GM23338 (cell line): ENCODE measurements around the gene GNPTG. TPM values are rescaled to one million over a fixed set of nuclear protein-coding genes. Genes with fewer than 3 reads are reported as not detected.

Source experiments
- ATAC-seq: fragments of 200-7000 bp; cut with Tn5 transposase; 3 replicates; pipeline ENCODE4 v1.9.1; 2020
- DNase-seq: peaks from one replicate; pipeline ENCODE4 v3.0.0-alpha.2; 2015; ENCODE audit warnings: low spot score
- H2AFZ ChIP-seq: fragments of 200-600 bp; sonication (generic); 2 replicates; pipeline ENCODE4 v1.8.0; 2016; ENCODE audit warnings: antibody characterized with exemption, mild to moderate bottlenecking, moderate library complexity
- H3F3A ChIP-seq: fragments of 200-600 bp; sonication (generic); replicated peaks from 2 replicates; pipeline ENCODE4 v1.8.0; 2017; ENCODE audit warnings: antibody characterized with exemption, mixed run types, low read depth
- H3K27ac ChIP-seq: fragments of 200-600 bp; sonication (generic); 2 replicates; pipeline ENCODE4 v1.6.1; 2016; ENCODE audit warnings: low read depth
- H3K27me3 ChIP-seq: fragments of 200-600 bp; sonication (generic); 2 replicates; pipeline ENCODE4 v1.8.0; 2016; ENCODE audit warnings: mild to moderate bottlenecking, mixed run types, moderate library complexity; ENCODE audit not compliant: insufficient read depth
- H3K36me3 ChIP-seq: fragments of 200-600 bp; sonication (generic); 2 replicates; pipeline ENCODE4 v1.8.0; 2016; ENCODE audit warnings: mild to moderate bottlenecking; ENCODE audit not compliant: insufficient read depth
- H3K4me1 ChIP-seq: fragments of 200-600 bp; sonication (generic); 2 replicates; pipeline ENCODE4 v1.8.0; 2016; ENCODE audit warnings: mild to moderate bottlenecking, moderate library complexity; ENCODE audit not compliant: insufficient read depth
- H3K4me2 ChIP-seq: fragments of 200-600 bp; sonication (generic); 2 replicates; pipeline ENCODE4 v1.7.1; 2017; ENCODE audit warnings: mixed run types
- H3K4me3 ChIP-seq: fragments of 200-600 bp; sonication (generic); 2 replicates; pipeline ENCODE4 v1.6.1; 2016; ENCODE audit warnings: mixed run types
- H3K79me2 ChIP-seq: fragments of 200-600 bp; sonication (generic); replicated peaks from 2 replicates; pipeline ENCODE4 v1.8.0; 2017; ENCODE audit warnings: mild to moderate bottlenecking; ENCODE audit not compliant: insufficient read depth
- H3K9me2 ChIP-seq: fragments of 200-600 bp; sonication (generic); 2 replicates; pipeline ENCODE4 v1.8.0; 2017; ENCODE audit not compliant: insufficient read depth
- H4K20me1 ChIP-seq: fragments of 200-600 bp; sonication (generic); replicated peaks from 2 replicates; pipeline ENCODE4 v1.8.0; 2017; ENCODE audit warnings: mild to moderate bottlenecking; ENCODE audit not compliant: insufficient read depth
- H3K27ac Mint-ChIP-seq: 2 replicates; pipeline ENCODE4 v1.8.0; 2020; ENCODE audit warnings: inconsistent platforms, mild to moderate bottlenecking, moderate library complexity, mixed read lengths
- H3K27me3 Mint-ChIP-seq: 3 replicates; pipeline ENCODE4 v1.8.0; 2022; ENCODE audit warnings: low read depth, mild to moderate bottlenecking, moderate library complexity, mixed read lengths, inconsistent platforms; ENCODE audit not compliant: insufficient read depth, poor library complexity
- H3K36me3 Mint-ChIP-seq: 3 replicates; pipeline ENCODE4 v1.8.0; 2021; ENCODE audit warnings: low read depth, mild to moderate bottlenecking, inconsistent platforms, moderate library complexity, mixed read lengths
- H3K4me1 Mint-ChIP-seq: 3 replicates; pipeline ENCODE4 v1.8.0; 2020; ENCODE audit warnings: mild to moderate bottlenecking, inconsistent platforms, mixed read lengths
- H3K4me3 Mint-ChIP-seq: 3 replicates; pipeline ENCODE4 v1.8.0; 2021; ENCODE audit warnings: moderate library complexity, mild to moderate bottlenecking, inconsistent platforms, mixed read lengths
- H3K9me3 Mint-ChIP-seq: 3 replicates; pipeline ENCODE4 v1.8.0; 2020; ENCODE audit warnings: moderate library complexity, mild to moderate bottlenecking, inconsistent platforms, mixed read lengths
- EZH2 ChIP-seq: fragments of 200-600 bp; sonication (generic); IDR thresholded peaks from one replicate; pipeline ENCODE4 v1.8.0; 2017; ENCODE audit warnings: antibody characterized with exemption, mild to moderate bottlenecking, low read depth; ENCODE audit not compliant: unreplicated experiment
- POLR2AphosphoS5 ChIP-seq: IDR thresholded peaks from 2 replicates; pipeline ENCODE4 v1.6.1; 2016; ENCODE audit warnings: antibody characterized with exemption, low read depth
- STAT1 ChIP-seq: IDR thresholded peaks from one replicate; pipeline ENCODE4 v1.6.1; 2016; ENCODE audit warnings: antibody characterized with exemption; ENCODE audit not compliant: unreplicated experiment
- ZNF114 ChIP-seq: fragments of 250-450 bp; sonication (Bioruptor Pico); IDR thresholded peaks from 2 replicates; pipeline ENCODE4 v1.5.0; 2020; ENCODE audit warnings: mild to moderate bottlenecking, moderate library complexity
- polyA plus RNA-seq: library from polyadenylated mRNA; unstranded; fragments of >200 nt; fragmentation: Nextera tagmentation; extraction: Ambion mirVana; gene quantifications from 2 replicates; pipeline ENCODE4 v1.2.1, GENCODE V29; 2016
- total RNA-seq: library from RNA; depleted of rRNA; stranded (reverse); fragments of >200 nt; shearing (Covaris generic); gene quantifications from 2 replicates; pipeline ENCODE4 v1.2.3, GENCODE V29; 2014
- TF ChIP-seq, protein P1 (sequence below), 2 experiments: fragments of 200-600 bp in 1 of 2; sonication (generic) in 1 of 2; conservative IDR thresholded peaks; 2 replicates each; pipeline versions ENCODE4 v1.5.1 to v1.6.1; 2016 to 2017; ENCODE audit warnings: antibody characterized with exemption in 2 of 2, low read depth in 2 of 2, mild to moderate bottlenecking in 2 of 2, moderate library complexity in 1 of 2
- TF ChIP-seq, protein P2 (sequence below): fragments of 250-450 bp; sonication (Bioruptor Pico); IDR thresholded peaks from 2 replicates; pipeline ENCODE4 v1.5.0; 2020; ENCODE audit warnings: mild to moderate bottlenecking, moderate library complexity

GNPTG gene
- total and polyA plus RNA-seq, 2 experiments from 2014 or later: 23.3 to 41.0 TPM

DNA sequence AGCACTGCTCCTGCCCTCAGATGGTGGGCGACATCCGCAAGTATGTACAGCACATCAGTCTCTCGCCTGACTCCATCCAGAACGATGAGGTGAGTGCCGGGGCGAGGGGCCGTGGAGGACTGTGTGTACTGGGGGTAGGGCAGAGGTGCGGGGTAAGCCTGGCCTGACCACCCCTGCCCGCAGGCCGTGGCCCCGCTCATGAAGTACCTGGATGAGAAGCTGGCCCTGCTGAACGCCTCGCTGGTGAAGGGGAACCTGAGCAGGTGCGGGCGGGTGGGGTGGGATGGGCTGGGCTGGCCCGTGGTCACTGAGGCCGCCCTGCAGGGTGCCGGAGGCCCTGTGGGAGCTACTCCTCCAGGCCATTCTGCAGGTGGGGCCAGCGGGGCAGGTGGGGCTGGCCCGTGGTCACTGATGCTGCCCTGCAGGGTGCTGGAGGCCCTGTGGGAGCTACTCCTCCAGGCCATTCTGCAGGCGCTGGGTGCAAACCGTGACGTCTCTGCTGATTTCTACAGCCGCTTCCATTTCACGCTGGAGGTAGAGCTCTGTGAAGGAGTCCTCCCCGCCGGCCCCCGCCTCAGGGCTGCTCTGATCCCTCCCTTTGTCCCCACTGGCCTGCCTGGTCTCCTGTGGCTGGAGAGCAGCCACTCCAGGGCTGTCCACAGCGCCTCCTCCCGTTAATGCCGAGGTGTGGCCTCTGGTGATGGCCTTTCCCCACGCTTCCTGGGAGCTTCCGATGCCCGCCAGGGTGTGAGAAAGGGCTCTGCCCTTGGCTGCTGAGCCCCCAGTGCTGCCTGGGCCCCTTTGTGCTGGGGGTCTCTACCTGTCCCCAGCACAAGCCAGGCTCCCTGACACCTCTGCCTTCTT lies 5.1 kb upstream of the GNPTG start:
- H3K9me2 ChIP-seq: no peaks in the 10 kb centered on the region
- H3K4me1 ChIP-seq: no peaks in the 10 kb centered on the region; the same call in 1 of the 2 replicates
- no peak for TF ChIP-seq POLR2AphosphoS5
- TF ChIP-seq, protein P1, sequence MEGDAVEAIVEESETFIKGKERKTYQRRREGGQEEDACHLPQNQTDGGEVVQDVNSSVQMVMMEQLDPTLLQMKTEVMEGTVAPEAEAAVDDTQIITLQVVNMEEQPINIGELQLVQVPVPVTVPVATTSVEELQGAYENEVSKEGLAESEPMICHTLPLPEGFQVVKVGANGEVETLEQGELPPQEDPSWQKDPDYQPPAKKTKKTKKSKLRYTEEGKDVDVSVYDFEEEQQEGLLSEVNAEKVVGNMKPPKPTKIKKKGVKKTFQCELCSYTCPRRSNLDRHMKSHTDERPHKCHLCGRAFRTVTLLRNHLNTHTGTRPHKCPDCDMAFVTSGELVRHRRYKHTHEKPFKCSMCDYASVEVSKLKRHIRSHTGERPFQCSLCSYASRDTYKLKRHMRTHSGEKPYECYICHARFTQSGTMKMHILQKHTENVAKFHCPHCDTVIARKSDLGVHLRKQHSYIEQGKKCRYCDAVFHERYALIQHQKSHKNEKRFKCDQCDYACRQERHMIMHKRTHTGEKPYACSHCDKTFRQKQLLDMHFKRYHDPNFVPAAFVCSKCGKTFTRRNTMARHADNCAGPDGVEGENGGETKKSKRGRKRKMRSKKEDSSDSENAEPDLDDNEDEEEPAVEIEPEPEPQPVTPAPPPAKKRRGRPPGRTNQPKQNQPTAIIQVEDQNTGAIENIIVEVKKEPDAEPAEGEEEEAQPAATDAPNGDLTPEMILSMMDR (conservative IDR thresholded peaks at IDR 0.05; ENCODE audit: low read depth in 2 of 2): peak in 1 of 2 experiments; percentile 47; a peak in 2 of 4 replicates
- no peak for DNase-seq
- H3K79me2 ChIP-seq: 0 out of 2 replicates have a peak, but pooled peaks cover 4% of the 10 kb centered on the region
- H3K4me3 ChIP-seq: no peak overlapping the region
- peaks cover 27% of the 10 kb centered on the region for H3K27me3 Mint-ChIP-seq
- H3K27ac ChIP-seq: no peak overlapping the region
- no peak overlapping the region for H3K27ac Mint-ChIP-seq
- peaks cover 4% of the 10 kb centered on the region; the same call in 1 of the 3 replicates for H3K36me3 Mint-ChIP-seq
- peaks cover 4% of the 10 kb centered on the region; the same call in 1 of the 2 replicates for H4K20me1 ChIP-seq
- H3K27me3 ChIP-seq: no peaks in the 10 kb centered on the region
- H2AFZ ChIP-seq: no peak overlapping the region
- H3K9me3 Mint-ChIP-seq: no peaks in the 10 kb centered on the region; the same call in 2 of the 3 replicates
- H3F3A ChIP-seq: no peaks in the 10 kb centered on the region
- H3K4me3 Mint-ChIP-seq: no peak overlapping the region
- H3K4me1 Mint-ChIP-seq: peaks cover 9% of the 10 kb centered on the region; the same call in 2 of the 3 replicates
- H3K4me2 ChIP-seq: no peak overlapping the region
- no peak for ATAC-seq
- H3K36me3 ChIP-seq: no peaks in the 10 kb centered on the region; the same call in 1 of the 2 replicates

DNA sequence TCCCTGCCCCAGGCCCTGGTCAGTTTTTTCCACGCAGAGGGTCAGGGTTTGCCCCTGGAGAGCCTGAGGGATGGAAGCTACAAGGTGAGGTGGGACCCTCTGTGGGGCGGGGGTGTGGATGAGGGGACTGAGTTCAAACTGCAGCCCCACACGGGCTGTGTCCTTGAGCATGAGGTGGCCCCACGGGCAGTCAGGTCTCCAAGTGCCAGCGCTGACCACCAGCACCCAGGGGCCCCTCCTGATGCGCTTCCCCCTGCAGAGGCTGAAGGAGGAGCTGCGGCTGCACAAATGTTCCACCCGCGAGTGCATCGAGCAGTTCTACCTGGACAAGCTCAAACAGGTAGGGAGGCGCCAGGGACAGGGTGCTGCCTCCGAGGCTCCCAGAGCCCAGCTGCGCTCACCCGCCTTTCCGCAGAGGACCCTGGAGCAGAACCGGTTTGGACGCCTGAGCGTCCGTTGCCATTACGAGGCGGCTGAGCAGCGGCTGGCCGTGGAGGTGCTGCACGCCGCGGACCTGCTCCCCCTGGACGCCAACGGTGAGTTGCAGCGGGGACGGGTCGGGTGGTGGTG lies 4.4 kb upstream of the GNPTG start:
- no peaks in the 10 kb centered on the region; the same call in 1 of the 2 replicates for H3K36me3 ChIP-seq
- H3K9me2 ChIP-seq: no peaks in the 10 kb centered on the region
- H3K79me2 ChIP-seq: peaks cover 7% of the 10 kb centered on the region
- Mint-ChIP-seq H3K4me1 (peaks cover 9% of the 10 kb centered on the region; the same call in 2 of the 3 replicates), H3K4me3 (no peak overlapping the region), H3K36me3 (peaks cover 4% of the 10 kb centered on the region; the same call in 2 of the 3 replicates), H3K9me3 (peaks cover 2% of the 10 kb centered on the region; the same call in 2 of the 3 replicates), H3K27ac (no peak overlapping the region), H3K27me3 (peaks cover 32% of the 10 kb centered on the region)
- no peak overlapping the region for H3K4me3 ChIP-seq
- no peak overlapping the region for H3K27ac ChIP-seq
- ATAC-seq: no peak
- H3K27me3 ChIP-seq: no peaks in the 10 kb centered on the region
- peaks cover 4% of the 10 kb centered on the region; the same call in 1 of the 2 replicates for H4K20me1 ChIP-seq
- no peaks in the 10 kb centered on the region; the same call in 1 of the 2 replicates for H3F3A ChIP-seq
- DNase-seq: no peak
- H2AFZ ChIP-seq: no peak overlapping the region
- H3K4me2 ChIP-seq: no peak overlapping the region
- H3K4me1 ChIP-seq: peaks cover 1% of the 10 kb centered on the region; the same call in 1 of the 2 replicates
- TF ChIP-seq EZH2 (no peak), STAT1 (no peak), ZNF114 (CRISPR knock-in tag) (no peak)
- TF ChIP-seq, protein P1 (conservative IDR thresholded peaks at IDR 0.05; ENCODE audit: low read depth in 2 of 2): no peak
- TF ChIP-seq, protein P2, sequence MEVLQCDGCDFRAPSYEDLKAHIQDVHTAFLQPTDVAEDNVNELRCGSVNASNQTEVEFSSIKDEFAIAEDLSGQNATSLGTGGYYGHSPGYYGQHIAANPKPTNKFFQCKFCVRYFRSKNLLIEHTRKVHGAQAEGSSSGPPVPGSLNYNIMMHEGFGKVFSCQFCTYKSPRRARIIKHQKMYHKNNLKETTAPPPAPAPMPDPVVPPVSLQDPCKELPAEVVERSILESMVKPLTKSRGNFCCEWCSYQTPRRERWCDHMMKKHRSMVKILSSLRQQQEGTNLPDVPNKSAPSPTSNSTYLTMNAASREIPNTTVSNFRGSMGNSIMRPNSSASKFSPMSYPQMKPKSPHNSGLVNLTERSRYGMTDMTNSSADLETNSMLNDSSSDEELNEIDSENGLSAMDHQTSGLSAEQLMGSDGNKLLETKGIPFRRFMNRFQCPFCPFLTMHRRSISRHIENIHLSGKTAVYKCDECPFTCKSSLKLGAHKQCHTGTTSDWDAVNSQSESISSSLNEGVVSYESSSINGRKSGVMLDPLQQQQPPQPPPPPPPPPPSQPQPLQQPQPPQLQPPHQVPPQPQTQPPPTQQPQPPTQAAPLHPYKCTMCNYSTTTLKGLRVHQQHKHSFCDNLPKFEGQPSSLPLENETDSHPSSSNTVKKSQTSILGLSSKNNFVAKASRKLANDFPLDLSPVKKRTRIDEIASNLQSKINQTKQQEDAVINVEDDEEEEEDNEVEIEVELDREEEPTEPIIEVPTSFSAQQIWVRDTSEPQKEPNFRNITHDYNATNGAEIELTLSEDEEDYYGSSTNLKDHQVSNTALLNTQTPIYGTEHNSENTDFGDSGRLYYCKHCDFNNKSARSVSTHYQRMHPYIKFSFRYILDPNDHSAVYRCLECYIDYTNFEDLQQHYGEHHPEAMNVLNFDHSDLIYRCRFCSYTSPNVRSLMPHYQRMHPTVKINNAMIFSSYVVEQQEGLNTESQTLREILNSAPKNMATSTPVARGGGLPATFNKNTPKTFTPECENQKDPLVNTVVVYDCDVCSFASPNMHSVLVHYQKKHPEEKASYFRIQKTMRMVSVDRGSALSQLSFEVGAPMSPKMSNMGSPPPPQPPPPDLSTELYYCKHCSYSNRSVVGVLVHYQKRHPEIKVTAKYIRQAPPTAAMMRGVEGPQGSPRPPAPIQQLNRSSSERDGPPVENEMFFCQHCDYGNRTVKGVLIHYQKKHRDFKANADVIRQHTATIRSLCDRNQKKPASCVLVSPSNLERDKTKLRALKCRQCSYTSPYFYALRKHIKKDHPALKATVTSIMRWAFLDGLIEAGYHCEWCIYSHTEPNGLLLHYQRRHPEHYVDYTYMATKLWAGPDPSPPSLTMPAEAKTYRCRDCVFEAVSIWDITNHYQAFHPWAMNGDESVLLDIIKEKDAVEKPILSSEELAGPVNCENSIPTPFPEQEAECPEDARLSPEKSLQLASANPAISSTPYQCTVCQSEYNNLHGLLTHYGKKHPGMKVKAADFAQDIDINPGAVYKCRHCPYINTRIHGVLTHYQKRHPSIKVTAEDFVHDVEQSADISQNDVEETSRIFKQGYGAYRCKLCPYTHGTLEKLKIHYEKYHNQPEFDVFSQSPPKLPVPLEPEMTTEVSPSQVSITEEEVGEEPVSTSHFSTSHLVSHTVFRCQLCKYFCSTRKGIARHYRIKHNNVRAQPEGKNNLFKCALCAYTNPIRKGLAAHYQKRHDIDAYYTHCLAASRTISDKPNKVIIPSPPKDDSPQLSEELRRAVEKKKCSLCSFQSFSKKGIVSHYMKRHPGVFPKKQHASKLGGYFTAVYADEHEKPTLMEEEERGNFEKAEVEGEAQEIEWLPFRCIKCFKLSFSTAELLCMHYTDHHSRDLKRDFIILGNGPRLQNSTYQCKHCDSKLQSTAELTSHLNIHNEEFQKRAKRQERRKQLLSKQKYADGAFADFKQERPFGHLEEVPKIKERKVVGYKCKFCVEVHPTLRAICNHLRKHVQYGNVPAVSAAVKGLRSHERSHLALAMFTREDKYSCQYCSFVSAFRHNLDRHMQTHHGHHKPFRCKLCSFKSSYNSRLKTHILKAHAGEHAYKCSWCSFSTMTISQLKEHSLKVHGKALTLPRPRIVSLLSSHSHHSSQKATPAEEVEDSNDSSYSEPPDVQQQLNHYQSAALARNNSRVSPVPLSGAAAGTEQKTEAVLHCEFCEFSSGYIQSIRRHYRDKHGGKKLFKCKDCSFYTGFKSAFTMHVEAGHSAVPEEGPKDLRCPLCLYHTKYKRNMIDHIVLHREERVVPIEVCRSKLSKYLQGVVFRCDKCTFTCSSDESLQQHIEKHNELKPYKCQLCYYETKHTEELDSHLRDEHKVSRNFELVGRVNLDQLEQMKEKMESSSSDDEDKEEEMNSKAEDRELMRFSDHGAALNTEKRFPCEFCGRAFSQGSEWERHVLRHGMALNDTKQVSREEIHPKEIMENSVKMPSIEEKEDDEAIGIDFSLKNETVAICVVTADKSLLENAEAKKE (CRISPR knock-in tag): no peak
